Thoracic aorta endothelial cell (primary cell): Measurements from ENCODE around the gene PLCXD1. TPM values are rescaled to one million over a fixed set of nuclear protein-coding genes. Genes with fewer than 3 reads are reported as not detected.

Experiments
- total RNA-seq: library from RNA; depleted of rRNA; stranded (reverse); fragments of >200 nt; gene quantifications from 2 replicates; pipeline ENCODE4 v1.2.3, GENCODE V29; 2012

PLCXD1 gene
- total RNA-seq = 8.8 and 11.0 TPM in 2 replicates

GRCh38 chrX:281166-281999, at the start of gene PLCXD1:
Gene PLCXD1, plus strand, starts transcription at chrX:281381. Its CDS starts 2,807 bp downstream, at chrX:284188.

GRCh38 chrX:318739-319578, 37.8 kb downstream of the PLCXD1 start, which contains the start of gene GTPBP6:
Gene GTPBP6, minus strand, starts transcription at chrX:318796. Its CDS starts 9 bp downstream, at chrX:318787.

Other genes starting within 250 kb of the PLCXD1 start
- 38.2 and 45.1 TPM in 2 replicates for gene GTPBP6, start 37.4 kb downstream of the PLCXD1 start, total RNA-seq
- gene PPP2R3B, start 105.5 kb downstream of the PLCXD1 start, total RNA-seq = 13.6 and 13.8 TPM in 2 replicates